Measurements from ENCODE around the gene LRFN4. TPM values are rescaled to one million over a fixed set of nuclear protein-coding genes. Genes with fewer than 3 reads are reported as not detected.

The LRFN4 gene
- total and polyA plus RNA-seq, 2 donors (not counting 3 experiments of a cell fraction or from before 2014, with no cell fraction given), result 22.3 to 37.4 TPM

DNA sequence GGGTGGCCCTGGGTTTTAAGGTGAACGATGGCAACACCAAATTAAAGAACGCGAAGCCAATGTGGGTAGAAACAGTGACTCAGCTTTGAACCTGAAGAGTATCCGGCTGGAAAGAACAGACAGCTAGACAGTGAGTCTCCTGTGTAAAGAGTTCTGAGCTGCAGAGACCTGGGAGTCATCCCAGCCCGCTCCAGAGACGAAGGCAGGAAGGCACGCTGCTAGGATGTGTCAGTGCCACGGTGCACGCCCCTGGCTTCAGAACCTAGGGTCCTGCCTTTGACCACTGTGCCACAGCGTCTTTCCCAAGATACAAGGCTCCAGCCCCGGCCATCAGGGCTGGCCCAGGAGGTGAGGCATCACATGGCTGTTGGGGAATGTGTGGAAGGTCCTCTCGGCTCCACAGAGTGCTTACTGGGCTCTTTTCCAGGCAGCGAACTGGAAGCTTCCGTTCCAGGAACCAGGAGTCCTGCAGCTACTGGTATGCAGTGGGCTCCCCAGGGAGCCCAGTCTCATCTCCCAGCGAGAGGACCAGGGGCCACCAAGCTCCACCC, 29.9 kb downstream of the LRFN4 start:
- POLR2A ChIA-PET, result no interaction called here
- Histone ChIP-seq H4K20me1 (replicated peaks; ENCODE audit: control insufficient read depth, extremely low read depth, insufficient read depth, low read length) (no peaks in the 10 kb centered on the region), H3K36me3 (ENCODE audit: control insufficient read depth in 2 of 2, extremely low read depth in 1 of 2, insufficient read depth in 2 of 2, low read length in 2 of 2) (no peaks in the 10 kb centered on the region), H2AFZ (ENCODE audit: low read depth, low read length) (no peak overlapping the region), H3K4me3 (replicated peaks in 1 of 3; ENCODE audit: insufficient read depth in 1 of 3, low read depth in 1 of 3, low read length in 3 of 3) (no peak overlapping the region), H3K4me2 (ENCODE audit: insufficient read depth, low read length) (no peak overlapping the region), H3K79me2 (ENCODE audit: control insufficient read depth, insufficient read depth, low read length) (no peaks in the 10 kb centered on the region), H3K9me1 (replicated peaks; ENCODE audit: control insufficient read depth, extremely low read depth, insufficient read depth, low read length) (no peaks in the 10 kb centered on the region), H3K9me3 (replicated peaks; ENCODE audit: control insufficient read depth, insufficient read depth, low read length) (no peaks in the 10 kb centered on the region), H3K9ac (replicated peaks; ENCODE audit: extremely low read depth, insufficient read depth, low read length) (no peak overlapping the region), H3K27me3 (ENCODE audit: control insufficient read depth in 2 of 2, insufficient read depth in 2 of 2, low read length in 2 of 2) (no peaks in the 10 kb centered on the region), H3K27ac (ENCODE audit: insufficient read depth, low read depth, low read length) (no peak overlapping the region), H3K4me1 (ENCODE audit: control insufficient read depth, extremely low read depth, insufficient read depth, low read length) (peaks cover 1% of the 10 kb centered on the region)
- FAIRE-seq (no peak), DNase-seq (ENCODE audit: low read depth, low spot score) (no peak)
- dilution Hi-C loops (cut with MboI; ENCODE audit: extremely low pct_ligation_motif_present, low sequenced_read_pairs), result no loop called here
- CTCF ChIA-PET, result interaction anchor here (0.9 to 1.2 kb wide), 2 partner anchors 54 to 89 kb away, joined by 4 to 7 read pairs; no protein-coding TSS in a partner anchor
- intact Hi-C loops (cut with micrococcal nuclease), result no loop called here
- BruUV-seq (replicated peaks), result no TSS peak
- TF ChIP-seq FOS (IDR thresholded peaks at IDR 0.05; ENCODE audit: borderline replicate concordance, insufficient read depth, low read length), result no peak
- TF ChIP-seq MYC (IDR thresholded peaks at IDR 0.05; ENCODE audit: low read depth, low read length), result no peak
- no peak for TF ChIP-seq EZH2 (IDR thresholded peaks at IDR 0.05; ENCODE audit: borderline replicate concordance, low read depth, low read length, severe bottlenecking)
- no peak for TF ChIP-seq JUN (IDR thresholded peaks at IDR 0.05; ENCODE audit: borderline replicate concordance, insufficient read depth, insufficient read length, low read depth)
- TF ChIP-seq, protein P1, sequence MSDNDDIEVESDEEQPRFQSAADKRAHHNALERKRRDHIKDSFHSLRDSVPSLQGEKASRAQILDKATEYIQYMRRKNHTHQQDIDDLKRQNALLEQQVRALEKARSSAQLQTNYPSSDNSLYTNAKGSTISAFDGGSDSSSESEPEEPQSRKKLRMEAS (IDR thresholded peaks at IDR 0.05; ENCODE audit: insufficient read depth, insufficient read length), result no peak
- TF ChIP-seq POLR2A (IDR thresholded peaks at IDR 0.05; ENCODE audit: low read depth, low read length), result no peak
- TF ChIP-seq, protein P2, sequence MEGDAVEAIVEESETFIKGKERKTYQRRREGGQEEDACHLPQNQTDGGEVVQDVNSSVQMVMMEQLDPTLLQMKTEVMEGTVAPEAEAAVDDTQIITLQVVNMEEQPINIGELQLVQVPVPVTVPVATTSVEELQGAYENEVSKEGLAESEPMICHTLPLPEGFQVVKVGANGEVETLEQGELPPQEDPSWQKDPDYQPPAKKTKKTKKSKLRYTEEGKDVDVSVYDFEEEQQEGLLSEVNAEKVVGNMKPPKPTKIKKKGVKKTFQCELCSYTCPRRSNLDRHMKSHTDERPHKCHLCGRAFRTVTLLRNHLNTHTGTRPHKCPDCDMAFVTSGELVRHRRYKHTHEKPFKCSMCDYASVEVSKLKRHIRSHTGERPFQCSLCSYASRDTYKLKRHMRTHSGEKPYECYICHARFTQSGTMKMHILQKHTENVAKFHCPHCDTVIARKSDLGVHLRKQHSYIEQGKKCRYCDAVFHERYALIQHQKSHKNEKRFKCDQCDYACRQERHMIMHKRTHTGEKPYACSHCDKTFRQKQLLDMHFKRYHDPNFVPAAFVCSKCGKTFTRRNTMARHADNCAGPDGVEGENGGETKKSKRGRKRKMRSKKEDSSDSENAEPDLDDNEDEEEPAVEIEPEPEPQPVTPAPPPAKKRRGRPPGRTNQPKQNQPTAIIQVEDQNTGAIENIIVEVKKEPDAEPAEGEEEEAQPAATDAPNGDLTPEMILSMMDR (IDR thresholded peaks at IDR 0.05; ENCODE audit: extremely low read depth in 1 of 2, insufficient read depth in 1 of 2, low read depth in 1 of 2, low read length in 2 of 2), result no peak
- no peak for TF ChIP-seq POLR2AphosphoS5 (IDR thresholded peaks at IDR 0.05; ENCODE audit: insufficient read depth, low read depth, low read length)
- TF ChIP-seq GATA2 (IDR thresholded peaks at IDR 0.05; ENCODE audit: insufficient read depth, insufficient read length, low read depth, low read length), result no peak
